ENCODE results near the gene ACOT11. TPM values are rescaled to one million over a fixed set of nuclear protein-coding genes. Genes with fewer than 3 reads are reported as not detected.
A peak's percentile ranks its signal among the peaks of the same experiment; 100 is the strongest.

The ACOT11 gene
- total and polyA plus RNA-seq, 4 experiments from 2014 or later = 0.64 to 1.00 TPM; not detected in 2

- H3K27me3 ChIP-seq (ENCODE audit: insufficient read depth, low read length) = no peaks in the 10 kb centered on the region
- no peaks in the 10 kb centered on the region for H3K27me3 Mint-ChIP-seq
- no peak overlapping the region for H3K27ac Mint-ChIP-seq
- no peak overlapping the region for H3K4me3 Mint-ChIP-seq
- no peak overlapping the region for H3K27ac ChIP-seq (ENCODE audit: low read depth, low read length)
- H3K36me3 ChIP-seq (ENCODE audit: insufficient read depth, low read length) = no peaks in the 10 kb centered on the region
- H3K4me1 Mint-ChIP-seq = no peaks in the 10 kb centered on the region
- no peaks in the 10 kb centered on the region for H3K9me3 ChIP-seq (ENCODE audit: control insufficient read depth in 1 of 2, low read length in 2 of 2)
- intact Hi-C loops (cut with micrococcal nuclease) = no loop called here
- no peak overlapping the region for H3K4me3 ChIP-seq (ENCODE audit: low read length in 2 of 2)
- no peaks in the 10 kb centered on the region for H3K36me3 Mint-ChIP-seq
- DNase-seq = no peak
- ChIA-PET POLR2A (ENCODE audit: partially characterized antibody) (no interaction called here), CTCF (ENCODE audit: partially characterized antibody) (no interaction called here)
- H3K9me3 Mint-ChIP-seq = no peaks in the 10 kb centered on the region
- no peaks in the 10 kb centered on the region for H3K4me1 ChIP-seq (ENCODE audit: insufficient read depth, low read length)
Measured at GRCh38 chr1:54583307-54583686, 35.3 kb downstream of the ACOT11 start.

GRCh38 chr1:54583871-54584270, 35.8 kb downstream of the ACOT11 start:
- Mint-ChIP-seq H3K4me1 (peaks cover 0 to 3% (median 0%) of the 10 kb centered on the region in 4 donors), H3K9me3 (no peaks in the 10 kb centered on the region), H3K27me3 (no peaks in the 10 kb centered on the region), H3K27ac (no peak overlapping the region), H3K36me3 (no peaks in the 10 kb centered on the region), H3K4me3 (no peak overlapping the region)
- Histone ChIP-seq H3K9me3 (ENCODE audit: control insufficient read depth in 1 of 2, low read length in 2 of 2) (no peaks in the 10 kb centered on the region), H3K4me3 (ENCODE audit: low read length in 2 of 2) (no peak overlapping the region), H3K4me1 (ENCODE audit: insufficient read depth, low read length) (no peaks in the 10 kb centered on the region), H3K36me3 (ENCODE audit: insufficient read depth, low read length) (no peaks in the 10 kb centered on the region), H3K27ac (ENCODE audit: low read depth, low read length) (no peak overlapping the region), H3K27me3 (ENCODE audit: insufficient read depth, low read length) (no peaks in the 10 kb centered on the region)
- ChIA-PET CTCF (ENCODE audit: partially characterized antibody) (no interaction called here), POLR2A (ENCODE audit: partially characterized antibody) (no interaction called here)
- intact Hi-C loops (cut with micrococcal nuclease) = no loop called here
- DNase-seq = no peak

DNA sequence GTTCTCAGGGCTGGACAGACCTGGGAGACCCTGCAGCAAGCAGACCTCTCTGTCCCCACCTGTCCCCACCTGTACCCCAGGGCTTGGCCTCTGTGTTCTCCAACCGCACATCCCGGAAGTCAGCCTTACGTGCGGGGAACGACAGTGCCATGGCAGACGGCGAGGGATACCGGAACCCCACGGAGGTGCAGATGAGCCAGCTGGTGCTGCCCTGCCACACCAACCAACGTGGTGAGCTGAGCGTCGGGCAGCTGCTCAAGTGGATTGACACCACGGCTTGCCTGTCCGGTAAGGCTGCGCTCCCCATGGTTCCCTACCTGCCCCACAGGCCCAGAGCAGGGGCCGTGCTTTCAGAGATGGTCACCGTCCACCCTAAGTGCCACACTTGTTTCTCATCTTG, 36.5 kb downstream of the ACOT11 start:
- H3K4me3 Mint-ChIP-seq = no peak overlapping the region
- H3K4me1 Mint-ChIP-seq = peaks cover 0 to 3% (median 0%) of the 10 kb centered on the region in 4 donors
- Histone ChIP-seq H3K27me3 (ENCODE audit: insufficient read depth, low read length) (no peaks in the 10 kb centered on the region), H3K9me3 (ENCODE audit: control insufficient read depth in 1 of 2, low read length in 2 of 2) (no peaks in the 10 kb centered on the region), H3K36me3 (ENCODE audit: insufficient read depth, low read length) (no peaks in the 10 kb centered on the region), H3K4me3 (ENCODE audit: low read length in 2 of 2) (no peak overlapping the region), H3K27ac (ENCODE audit: low read depth, low read length) (no peak overlapping the region), H3K4me1 (ENCODE audit: insufficient read depth, low read length) (no peaks in the 10 kb centered on the region)
- no peak for DNase-seq
- H3K9me3 Mint-ChIP-seq = no peaks in the 10 kb centered on the region
- POLR2A ChIA-PET (ENCODE audit: partially characterized antibody) = no interaction called here
- no peak overlapping the region for H3K27ac Mint-ChIP-seq
- no peaks in the 10 kb centered on the region for H3K36me3 Mint-ChIP-seq
- intact Hi-C loops (cut with micrococcal nuclease) = no loop called here
- CTCF ChIA-PET (ENCODE audit: partially characterized antibody) = no interaction called here
- H3K27me3 Mint-ChIP-seq = no peaks in the 10 kb centered on the region

GRCh38 chr1:54585181-54586066, 37.4 kb downstream of the ACOT11 start:
- Mint-ChIP-seq H3K27me3 (no peaks in the 10 kb centered on the region), H3K36me3 (no peaks in the 10 kb centered on the region), H3K9me3 (no peaks in the 10 kb centered on the region), H3K4me1 (peaks cover 0 to 3% (median 0%) of the 10 kb centered on the region in 4 donors), H3K4me3 (no peak overlapping the region), H3K27ac (no peak overlapping the region)
- no peak overlapping the region for H3K27ac ChIP-seq (ENCODE audit: low read depth, low read length)
- no peaks in the 10 kb centered on the region for H3K27me3 ChIP-seq (ENCODE audit: insufficient read depth, low read length)
- H3K4me1 ChIP-seq (ENCODE audit: insufficient read depth, low read length) = no peaks in the 10 kb centered on the region
- POLR2A ChIA-PET (ENCODE audit: partially characterized antibody) = no interaction called here
- H3K4me3 ChIP-seq (ENCODE audit: low read length in 2 of 2) = no peak overlapping the region
- no peak for DNase-seq
- intact Hi-C loops (cut with micrococcal nuclease) = no loop called here
- CTCF ChIA-PET (ENCODE audit: partially characterized antibody) = no interaction called here
- H3K9me3 ChIP-seq (ENCODE audit: control insufficient read depth in 1 of 2, low read length in 2 of 2) = no peaks in the 10 kb centered on the region
- no peaks in the 10 kb centered on the region for H3K36me3 ChIP-seq (ENCODE audit: insufficient read depth, low read length)

DNA sequence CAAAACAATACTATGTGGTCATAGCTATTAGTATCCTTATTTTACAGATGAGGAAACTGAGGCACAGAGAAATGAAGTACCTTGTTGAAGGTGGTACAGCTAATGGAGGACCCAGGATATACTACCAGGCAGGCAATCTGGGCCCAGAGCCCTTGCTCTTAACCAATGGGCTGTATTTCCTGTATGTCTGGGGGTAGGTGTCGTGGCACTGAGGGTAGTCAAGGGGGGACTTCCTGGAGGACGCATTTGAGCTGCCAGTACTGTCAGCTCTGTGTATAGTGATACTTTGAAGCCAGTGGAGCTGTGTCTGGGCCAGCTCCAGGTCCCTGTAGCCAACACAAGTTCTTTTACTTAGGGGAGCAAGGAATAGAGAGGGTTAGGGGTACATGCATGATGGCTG, 40.3 kb downstream of the ACOT11 start:
- ChIA-PET CTCF (ENCODE audit: partially characterized antibody) (no interaction called here), POLR2A (ENCODE audit: partially characterized antibody) (no interaction called here)
- H3K9me3 ChIP-seq (ENCODE audit: control insufficient read depth in 1 of 2, low read length in 2 of 2) = no peaks in the 10 kb centered on the region
- H3K27me3 Mint-ChIP-seq = no peaks in the 10 kb centered on the region
- peaks cover 0 to 3% (median 0%) of the 10 kb centered on the region in 4 donors for H3K4me1 Mint-ChIP-seq
- no peak overlapping the region for H3K4me3 Mint-ChIP-seq
- H3K36me3 Mint-ChIP-seq = no peaks in the 10 kb centered on the region
- intact Hi-C loops (cut with micrococcal nuclease) = no loop called here
- no peaks in the 10 kb centered on the region for H3K4me1 ChIP-seq (ENCODE audit: insufficient read depth, low read length)
- H3K27me3 ChIP-seq (ENCODE audit: insufficient read depth, low read length) = no peaks in the 10 kb centered on the region
- no peak for DNase-seq
- H3K9me3 Mint-ChIP-seq = no peaks in the 10 kb centered on the region
- H3K4me3 ChIP-seq (ENCODE audit: low read length in 2 of 2) = no peak overlapping the region
- H3K27ac Mint-ChIP-seq = peak overlapping the region in 1 of 7 donors; percentile 5
- no peak overlapping the region for H3K27ac ChIP-seq (ENCODE audit: low read depth, low read length)
- no peaks in the 10 kb centered on the region for H3K36me3 ChIP-seq (ENCODE audit: insufficient read depth, low read length)

GRCh38 chr1:54591127-54591756, 43.2 kb downstream of the ACOT11 start:
- Mint-ChIP-seq H3K4me3 (no peak overlapping the region), H3K36me3 (no peaks in the 10 kb centered on the region), H3K27ac (peak overlapping the region in 1 of 7 donors; percentile 51), H3K9me3 (no peaks in the 10 kb centered on the region), H3K4me1 (peaks cover 0 to 3% (median 0%) of the 10 kb centered on the region in 4 donors), H3K27me3 (no peaks in the 10 kb centered on the region)
- Histone ChIP-seq H3K27ac (ENCODE audit: low read depth, low read length) (no peak overlapping the region), H3K4me3 (ENCODE audit: low read length in 2 of 2) (no peak overlapping the region), H3K9me3 (ENCODE audit: control insufficient read depth in 1 of 2, low read length in 2 of 2) (no peaks in the 10 kb centered on the region), H3K27me3 (ENCODE audit: insufficient read depth, low read length) (no peaks in the 10 kb centered on the region), H3K36me3 (ENCODE audit: insufficient read depth, low read length) (no peaks in the 10 kb centered on the region), H3K4me1 (ENCODE audit: insufficient read depth, low read length) (no peaks in the 10 kb centered on the region)
- DNase-seq = no peak
- CTCF ChIA-PET (ENCODE audit: partially characterized antibody) = no interaction called here
- POLR2A ChIA-PET (ENCODE audit: partially characterized antibody) = no interaction called here
- intact Hi-C loops (cut with micrococcal nuclease) = no loop called here

DNA sequence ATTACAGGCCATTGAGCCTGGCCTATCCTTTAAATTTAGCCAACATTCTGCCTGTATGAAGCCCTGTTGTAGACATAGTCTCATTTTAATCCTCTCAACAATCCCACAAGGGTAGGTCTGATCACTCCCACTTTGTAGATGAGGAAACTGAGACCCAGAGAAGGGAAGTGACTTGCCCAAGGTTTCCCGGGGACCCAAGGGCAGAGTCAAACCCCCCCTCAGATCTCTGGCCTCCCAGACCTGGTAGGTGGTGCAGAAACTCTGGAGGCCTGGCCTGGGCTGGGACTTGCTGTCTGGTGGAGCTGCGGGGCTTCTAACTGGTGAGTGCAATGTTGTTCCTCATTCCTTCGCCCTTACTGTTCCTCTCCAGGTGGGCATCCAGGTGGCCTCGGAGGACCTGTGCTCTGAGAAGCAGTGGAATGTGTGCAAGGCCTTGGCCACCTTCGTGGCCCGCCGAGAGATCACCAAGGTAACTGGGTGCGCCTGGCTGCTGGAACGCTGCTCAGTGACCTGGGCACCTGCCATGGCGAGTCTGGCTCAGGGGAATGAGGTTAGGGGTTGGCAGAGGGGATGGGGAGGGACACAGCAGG, 45.6 kb downstream of the ACOT11 start:
- CTCF ChIA-PET (ENCODE audit: partially characterized antibody) = no interaction called here
- DNase-seq = no peak
- Histone ChIP-seq H3K4me1 (ENCODE audit: insufficient read depth, low read length) (no peaks in the 10 kb centered on the region), H3K27me3 (ENCODE audit: insufficient read depth, low read length) (no peaks in the 10 kb centered on the region), H3K36me3 (ENCODE audit: insufficient read depth, low read length) (no peaks in the 10 kb centered on the region), H3K9me3 (ENCODE audit: control insufficient read depth in 1 of 2, low read length in 2 of 2) (no peaks in the 10 kb centered on the region), H3K4me3 (ENCODE audit: low read length in 2 of 2) (no peak overlapping the region), H3K27ac (ENCODE audit: low read depth, low read length) (no peak overlapping the region)
- intact Hi-C loops (cut with micrococcal nuclease) = no loop called here
- H3K27me3 Mint-ChIP-seq = no peaks in the 10 kb centered on the region
- POLR2A ChIA-PET (ENCODE audit: partially characterized antibody) = no interaction called here
- H3K27ac Mint-ChIP-seq = no peak overlapping the region
- H3K9me3 Mint-ChIP-seq = no peaks in the 10 kb centered on the region
- H3K36me3 Mint-ChIP-seq = no peaks in the 10 kb centered on the region
- no peaks in the 10 kb centered on the region for H3K4me1 Mint-ChIP-seq
- H3K4me3 Mint-ChIP-seq = no peak overlapping the region

Data from CD4-positive, alpha-beta memory T cell (primary cell).